HG02678 (cell line): ENCODE results near the gene HSPA8.
A peak's percentile ranks its signal among the peaks of the same experiment; 100 is the strongest.
"Not testable (repeated sequence)": the region's sequence is repeated elsewhere in the genome, so short reads cannot be mapped to it uniquely, and the experiment has no call there.

Source experiments
- ATAC-seq: cut with Tn5 transposase; IDR thresholded peaks from one replicate; pipeline ENCODE4 v1.9.1; 2021; ENCODE audit warnings: mild to moderate bottlenecking, moderate library complexity; ENCODE audit not compliant: unreplicated experiment

Gene HSPA8

GRCh38 chr11:123061403-123062157 lies at the start of gene HSPA8:
TSS of gene HSPA8 (minus strand) at chr11:123062136. CDS start at chr11:123061324, 812 bp downstream.
- peak; percentile 15 for ATAC-seq

GRCh38 chr11:123111465-123111864 lies 49.5 kb upstream of the HSPA8 start:
- no peak for ATAC-seq

GRCh38 chr11:123110397-123110796 lies 48.5 kb upstream of the HSPA8 start:
- ATAC-seq: no peak

- ATAC-seq: no peak
Observed at GRCh38 chr11:123107945-123108495, 46.1 kb upstream of the HSPA8 start.

- ATAC-seq: no peak
Observed at GRCh38 chr11:123104697-123105096, 42.8 kb upstream of the HSPA8 start.

- ATAC-seq: no peak
Observed at GRCh38 chr11:123103326-123103980, 41.5 kb upstream of the HSPA8 start.

- no peak for ATAC-seq
Observed at GRCh38 chr11:123100379-123101085, 38.6 kb upstream of the HSPA8 start.

- no peak for ATAC-seq
Observed at GRCh38 chr11:123098990-123099389, 37.1 kb upstream of the HSPA8 start.

GRCh38 chr11:123093739-123094138 lies 31.8 kb upstream of the HSPA8 start:
- ATAC-seq: no peak

- ATAC-seq: no peak
Observed at GRCh38 chr11:123091506-123091905, 29.6 kb upstream of the HSPA8 start.

GRCh38 chr11:123090168-123090567 lies 28.2 kb upstream of the HSPA8 start:
- not testable (repeated sequence) for ATAC-seq

GRCh38 chr11:123088896-123089295 lies 27.0 kb upstream of the HSPA8 start:
- not testable (repeated sequence) for ATAC-seq

GRCh38 chr11:123087657-123088056 lies 25.7 kb upstream of the HSPA8 start:
- ATAC-seq: peak; percentile 89

GRCh38 chr11:123086305-123086704 lies 24.4 kb upstream of the HSPA8 start:
- no peak for ATAC-seq

- no peak for ATAC-seq
Observed at GRCh38 chr11:123085497-123085896, 23.6 kb upstream of the HSPA8 start.

GRCh38 chr11:123084454-123084853 lies 22.5 kb upstream of the HSPA8 start:
- ATAC-seq: no peak

GRCh38 chr11:123083623-123084029 lies 21.7 kb upstream of the HSPA8 start:
- ATAC-seq: no peak

- no peak for ATAC-seq
Observed at GRCh38 chr11:123082977-123083376, 21.0 kb upstream of the HSPA8 start.

GRCh38 chr11:123080015-123080414 lies 18.1 kb upstream of the HSPA8 start:
- no peak for ATAC-seq

GRCh38 chr11:123076484-123076883 lies 14.5 kb upstream of the HSPA8 start:
- ATAC-seq: no peak

- ATAC-seq: no peak
Observed at GRCh38 chr11:123073343-123074057, 11.6 kb upstream of the HSPA8 start.
